NCI-H2171 treated with DMSO at 0.1 percent for 48 hours (cell line): ENCODE results near the gene COL19A1.

Experiments
- DNase-seq: peaks from one replicate; lab custom pipeline; 2025; lab: John Stamatoyannopoulos, UW

Gene COL19A1

DNA sequence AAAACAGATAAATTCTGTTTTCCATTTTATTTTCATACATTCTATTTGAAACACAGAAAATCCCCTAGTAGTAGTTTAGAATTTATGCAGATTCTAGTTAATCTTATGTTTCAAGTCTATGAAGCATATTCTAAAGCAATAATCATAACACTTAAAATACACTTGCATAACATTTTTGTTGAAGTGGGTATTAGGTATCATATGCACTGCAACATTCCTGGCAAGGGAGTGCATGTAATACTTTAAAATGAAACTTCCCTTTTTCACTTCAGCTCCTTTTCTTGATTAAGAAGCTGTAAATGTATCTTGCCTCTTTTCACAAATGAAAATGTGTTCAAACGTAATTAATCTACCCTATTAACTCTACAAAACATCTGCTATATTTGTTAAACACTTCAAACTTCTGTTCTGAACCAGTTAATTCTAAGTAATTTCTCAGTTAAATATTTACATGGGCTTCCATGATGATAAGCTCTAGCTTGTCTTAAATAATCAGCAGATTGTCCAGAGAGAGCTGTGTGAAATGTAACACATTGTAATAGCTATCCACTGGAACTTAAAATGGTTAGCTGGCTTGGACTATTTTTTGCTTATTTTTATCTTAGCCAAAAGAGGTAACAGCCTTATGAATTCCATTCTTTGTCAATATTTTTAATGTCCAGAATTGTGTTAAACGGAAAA is 192.8 kb downstream of the COL19A1 start:
- DNase-seq, result peak; percentile 72

DNA sequence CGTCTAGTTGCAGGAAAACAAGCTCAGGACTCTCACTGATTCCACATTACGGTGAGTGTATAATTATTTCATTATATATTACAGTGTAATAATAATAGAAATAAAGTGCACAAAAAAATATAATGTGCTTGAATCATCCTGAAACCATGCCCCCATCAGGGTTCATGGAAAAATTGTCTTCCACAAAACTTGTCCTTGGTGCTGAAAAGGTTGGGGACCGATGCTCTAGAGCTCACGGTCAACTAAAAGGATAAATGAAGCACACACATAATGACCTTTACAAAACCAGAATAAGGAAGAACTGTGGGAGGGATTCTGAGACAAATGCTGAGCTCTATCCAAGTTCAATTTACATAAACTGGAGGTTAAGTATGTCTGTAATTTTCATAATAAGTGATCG is 194.3 kb downstream of the COL19A1 start:
- no peak for DNase-seq

DNA sequence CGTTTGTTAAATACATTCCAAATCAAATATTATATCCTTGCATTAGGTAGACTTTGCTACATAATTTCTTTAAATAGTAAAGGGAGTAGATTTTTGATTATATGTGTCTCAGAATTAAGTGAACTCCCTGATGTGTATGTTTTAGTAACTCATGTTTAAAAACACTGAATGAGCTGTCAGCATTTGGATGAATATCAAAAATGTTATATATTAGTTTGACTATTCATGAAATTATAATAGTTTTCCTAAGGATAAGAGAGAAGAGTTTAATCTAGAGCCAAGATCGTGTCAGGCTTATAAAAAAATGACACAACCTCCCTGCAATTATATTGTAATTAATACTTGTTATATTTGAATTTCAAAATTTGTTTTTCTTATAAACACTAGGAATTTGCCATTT is 195.2 kb downstream of the COL19A1 start:
- no peak for DNase-seq

DNA sequence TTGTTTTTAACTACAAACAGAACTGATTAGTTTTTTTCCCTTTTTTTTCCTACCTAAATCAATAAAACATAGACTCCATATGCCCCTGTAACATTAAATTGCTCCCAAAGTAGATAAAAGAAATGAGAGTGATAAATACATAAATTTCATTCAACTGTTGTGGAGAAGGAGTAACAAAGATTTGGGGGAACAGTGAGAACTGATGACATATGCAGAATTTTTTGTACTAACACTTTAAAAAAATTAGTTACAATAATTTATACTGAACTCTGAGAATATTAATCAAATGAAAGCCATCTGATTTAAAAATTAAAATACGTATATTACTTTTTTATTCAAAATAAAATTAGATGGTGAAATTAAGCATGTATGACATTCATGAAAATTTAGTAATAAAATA is 195.7 kb downstream of the COL19A1 start:
- no peak for DNase-seq

DNA sequence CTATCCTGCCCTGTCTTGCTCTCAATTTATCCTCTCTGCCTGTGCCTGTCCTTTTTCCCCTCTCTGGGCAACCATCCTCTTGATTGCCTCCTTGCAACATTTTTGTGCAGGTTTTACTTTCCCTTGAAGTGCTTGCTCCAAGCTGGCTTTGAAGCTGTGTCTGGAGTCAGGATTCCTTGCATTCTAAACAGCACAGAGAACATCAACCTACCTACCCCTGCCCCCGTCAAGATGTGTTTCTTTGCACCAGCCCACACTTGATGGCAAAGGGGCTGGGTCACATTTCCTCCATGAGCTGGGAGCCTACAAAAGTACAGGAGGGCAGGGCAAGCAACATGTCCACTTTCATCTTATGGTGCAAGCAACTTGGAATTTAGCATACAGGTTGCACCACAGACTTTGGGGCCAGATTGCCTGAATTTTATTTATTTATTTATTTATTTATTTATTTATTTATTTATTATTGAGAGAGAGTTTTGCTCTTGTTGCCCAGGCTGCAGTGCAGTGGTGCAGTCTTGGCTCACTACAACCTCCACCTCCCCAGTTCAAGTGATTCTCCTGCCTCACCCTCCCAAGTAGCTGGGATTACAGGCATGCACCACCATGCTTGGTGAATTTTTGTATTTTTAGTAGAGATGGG is 206.3 kb downstream of the COL19A1 start:
- DNase-seq, result no peak

DNA sequence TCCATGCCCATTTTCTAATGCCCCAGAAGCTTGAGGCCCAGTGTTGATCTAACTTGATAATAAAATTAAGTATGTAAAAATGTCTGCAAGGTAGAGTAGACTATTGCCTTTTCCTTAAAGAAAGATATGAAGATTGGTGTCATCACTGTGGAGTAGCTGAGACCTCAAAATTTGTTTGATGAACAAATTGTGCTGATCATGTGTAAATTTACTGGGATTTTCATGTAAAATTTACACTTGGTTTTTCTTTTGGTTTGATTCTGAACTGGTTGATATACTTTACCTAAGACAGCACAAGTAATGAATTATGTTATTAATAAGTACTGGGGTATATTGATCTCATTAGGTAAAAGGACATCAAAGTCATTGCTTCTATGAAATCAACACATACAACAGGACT is 207.3 kb downstream of the COL19A1 start:
- no peak for DNase-seq

DNA sequence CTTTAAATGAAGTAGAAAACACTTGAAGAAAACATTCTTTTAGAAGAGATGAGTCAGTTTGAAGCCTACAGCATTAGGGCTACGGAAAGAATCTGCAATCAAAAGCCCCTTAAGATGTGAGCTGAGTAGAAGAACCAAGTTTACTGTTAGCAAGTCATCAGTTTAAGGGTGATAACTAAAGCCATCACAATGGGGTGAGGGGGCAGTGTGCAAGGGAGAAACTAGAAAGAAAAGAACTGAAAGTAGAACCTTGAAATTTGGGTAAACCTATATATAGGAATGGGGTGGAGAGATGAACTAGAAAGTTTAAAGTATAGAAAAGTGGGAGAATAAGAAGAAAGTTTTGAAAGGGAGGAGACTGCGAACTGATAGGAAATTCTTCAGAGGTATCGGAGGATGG is 212.9 kb downstream of the COL19A1 start:
- no peak for DNase-seq

DNA sequence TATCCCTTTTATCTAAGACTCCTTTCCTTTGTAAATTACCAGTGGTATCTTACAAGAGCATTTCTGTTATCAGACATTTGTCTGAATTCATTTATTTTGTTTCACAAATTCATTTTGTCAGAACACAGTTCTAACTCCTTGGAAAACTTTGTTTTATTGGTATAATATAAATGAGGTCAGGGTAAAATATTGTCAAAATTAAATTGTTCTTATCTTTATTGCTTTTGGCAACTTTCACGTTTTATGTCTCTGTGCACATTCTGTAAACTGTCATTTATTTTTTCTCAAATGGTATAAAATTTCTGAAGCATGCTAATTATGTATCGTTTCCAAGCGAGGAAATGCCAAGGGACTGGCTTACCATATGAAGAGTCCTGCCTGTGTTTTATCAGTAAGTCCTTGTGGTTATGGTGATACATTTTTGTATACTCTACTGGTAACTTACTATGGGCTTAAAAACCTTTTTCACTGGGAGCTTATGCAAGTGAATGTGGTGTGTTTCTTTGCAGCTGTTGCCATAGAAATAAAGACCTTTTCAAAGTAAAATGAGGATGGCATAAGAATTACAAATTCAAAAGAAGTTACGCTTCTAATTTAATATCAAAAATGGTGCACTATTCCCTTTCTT is 214.2 kb downstream of the COL19A1 start:
- no peak for DNase-seq

DNA sequence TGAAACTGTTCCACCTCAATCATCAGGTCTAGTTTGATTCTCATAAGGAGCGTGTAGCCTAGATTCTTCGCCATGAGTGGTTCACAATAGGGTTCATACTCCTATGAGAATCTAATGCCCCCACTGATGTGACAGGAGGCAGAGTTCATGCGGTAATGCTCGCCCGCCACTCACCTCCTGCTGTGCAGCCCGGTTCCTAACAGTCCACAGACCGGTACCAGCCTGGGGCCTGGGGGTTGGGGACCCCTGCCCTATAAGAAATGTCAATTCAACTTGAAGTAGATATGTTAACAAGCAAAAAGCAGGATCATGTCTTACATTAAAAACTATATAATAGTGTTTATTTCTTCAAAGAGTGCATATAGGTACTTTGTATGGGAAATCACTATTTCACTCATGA is 216.5 kb downstream of the COL19A1 start:
- DNase-seq, result no peak

DNA sequence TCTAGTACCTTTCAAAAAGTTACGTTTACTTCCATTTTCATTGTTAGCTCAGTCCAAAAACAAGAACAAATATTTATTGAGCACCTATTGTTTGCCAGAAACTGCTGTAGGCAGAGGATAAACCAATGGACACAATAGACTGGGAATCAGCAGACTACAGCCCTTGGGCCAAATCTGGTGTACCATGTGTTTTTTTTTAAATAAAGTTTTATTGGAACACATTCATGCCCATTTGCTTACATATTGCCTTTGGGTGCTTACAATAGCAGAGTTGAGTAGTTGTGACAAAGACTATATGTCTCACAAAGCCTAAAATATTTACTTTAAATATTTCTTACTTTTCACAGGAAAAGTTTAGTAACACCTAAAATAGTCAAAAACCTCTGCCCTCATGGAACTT is 220.4 kb downstream of the COL19A1 start:
- DNase-seq, result no peak

DNA sequence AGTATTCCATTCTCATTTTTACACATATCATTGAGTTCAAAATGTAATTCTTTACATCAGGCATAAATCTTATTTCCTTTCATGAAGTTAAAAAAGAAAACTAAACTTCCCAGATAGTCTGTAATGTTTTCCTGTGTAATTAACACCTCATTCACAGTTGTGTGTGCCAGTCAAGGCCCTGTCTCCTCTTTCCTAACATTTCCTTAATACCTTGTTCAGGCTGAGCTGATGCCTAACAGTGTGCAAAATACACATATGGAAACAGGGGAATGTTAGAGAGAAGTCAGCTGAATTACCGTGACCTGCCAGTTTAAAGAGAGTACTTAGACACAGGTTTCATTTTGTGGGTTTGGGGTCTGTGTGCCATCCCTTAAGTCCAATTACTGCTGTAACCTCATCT is 227.8 kb downstream of the COL19A1 start:
- DNase-seq, result no peak

DNA sequence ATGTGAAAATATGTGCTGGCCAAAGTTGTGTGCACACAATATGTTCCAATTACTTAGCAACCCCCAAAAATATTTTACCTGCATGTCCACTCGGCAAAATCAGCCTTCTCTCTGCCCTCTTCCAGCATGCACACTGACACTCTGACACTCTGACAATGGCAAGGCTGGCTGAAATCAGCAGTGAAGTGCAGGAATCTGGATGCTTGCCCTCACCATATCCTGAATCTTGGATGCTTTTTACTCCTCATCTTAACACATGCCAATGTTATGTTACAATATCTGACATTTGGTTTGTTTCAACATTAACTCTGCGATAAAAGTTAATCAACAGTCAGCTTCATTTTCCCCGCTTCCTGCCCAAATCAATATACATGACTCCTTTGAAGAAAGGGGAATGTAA is 233.4 kb downstream of the COL19A1 start:
- DNase-seq, result no peak

DNA sequence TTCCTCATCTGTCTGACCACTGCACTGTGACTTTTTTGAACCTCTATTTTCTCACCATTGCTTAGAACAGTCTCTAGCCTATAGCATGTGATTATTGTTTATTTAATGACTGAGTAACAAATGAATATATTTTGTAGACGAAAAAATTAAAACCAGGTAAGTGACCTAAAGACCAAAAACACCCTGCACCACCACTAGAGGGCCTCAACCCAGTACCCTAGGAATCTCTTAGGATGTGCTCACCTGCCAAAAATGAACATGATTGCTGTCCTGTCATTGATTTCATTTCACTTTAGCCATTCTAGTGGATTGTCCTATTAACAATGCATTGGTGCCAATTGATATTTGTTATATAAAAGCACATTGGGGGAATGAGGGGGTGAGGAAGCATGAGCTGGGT is 237.4 kb downstream of the COL19A1 start:
- no peak for DNase-seq

DNA sequence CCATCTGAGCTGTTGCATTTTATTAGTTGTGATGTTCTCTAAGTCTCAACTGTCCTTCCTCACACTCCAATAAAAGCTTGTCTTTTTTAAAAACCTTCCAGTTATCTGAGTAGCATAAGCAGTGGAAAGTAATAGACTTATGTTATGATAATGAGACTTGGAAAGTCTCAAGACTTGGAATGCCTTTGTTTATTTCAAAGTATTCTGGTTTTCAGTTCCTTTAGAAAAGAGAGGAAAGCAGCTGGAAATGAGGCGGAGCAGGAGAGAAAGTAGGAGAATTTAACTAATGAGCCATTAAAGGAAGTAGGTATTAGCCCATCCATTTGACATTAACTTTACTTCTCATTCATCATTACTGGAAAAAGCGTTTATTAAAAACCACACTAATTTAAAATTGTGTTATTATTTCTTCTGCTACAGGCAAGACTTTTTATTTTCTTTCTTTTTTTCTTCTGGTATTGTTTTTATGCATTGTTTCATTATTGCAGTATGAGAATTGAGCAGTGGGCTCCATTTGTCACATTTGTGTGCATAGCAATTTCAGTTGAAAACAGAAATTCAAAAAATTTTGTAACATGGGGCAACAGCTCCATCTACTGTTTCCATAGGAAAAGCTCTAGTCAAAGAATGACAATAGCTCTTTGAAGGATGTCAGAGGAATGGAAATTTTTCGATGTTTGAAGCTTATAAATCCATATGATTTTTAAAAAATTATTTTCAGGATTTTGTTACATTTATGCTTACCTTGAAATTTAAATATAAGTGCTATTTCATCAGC is 241.7 kb downstream of the COL19A1 start:
- peak; percentile 66 for DNase-seq

DNA sequence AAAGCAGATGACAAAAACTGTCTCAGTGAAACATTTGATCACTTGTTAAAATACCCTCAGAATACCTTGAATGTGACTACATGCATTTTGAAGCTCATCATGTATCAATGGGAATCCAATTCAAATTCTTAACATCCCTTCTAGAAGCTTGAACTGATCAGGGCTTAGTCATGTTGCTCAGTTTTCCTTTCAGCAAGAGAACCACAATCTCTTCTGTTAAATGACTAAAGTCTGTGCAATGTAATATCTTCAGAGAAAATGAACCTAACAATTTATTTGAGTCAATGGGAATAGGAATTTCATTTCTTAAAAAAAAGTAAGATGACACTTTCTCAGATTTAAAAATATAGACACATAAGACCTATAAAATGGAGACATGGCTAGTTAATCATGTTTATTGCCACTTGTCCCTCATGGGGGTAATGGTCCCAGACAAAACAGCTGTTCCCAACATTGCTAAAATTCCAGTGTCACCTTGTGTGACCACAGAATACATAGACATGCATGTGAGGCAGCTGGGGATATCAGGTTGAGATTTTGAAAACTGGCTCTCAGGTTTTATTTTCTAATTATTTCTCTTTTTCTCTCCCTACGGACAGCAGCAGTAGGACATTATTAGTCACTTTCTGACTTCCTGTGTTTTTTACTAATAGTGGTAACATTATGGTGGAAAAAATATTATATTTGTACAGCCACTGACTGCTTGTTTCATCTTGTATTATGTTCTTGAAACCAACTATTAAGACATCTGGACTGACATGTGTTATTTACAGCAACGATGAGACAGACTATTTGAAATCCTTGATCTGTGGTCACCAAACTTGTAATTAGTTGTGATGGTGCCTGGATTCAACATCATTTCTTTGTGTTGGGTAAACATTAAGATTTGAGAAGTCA is 244.0 kb downstream of the COL19A1 start:
- DNase-seq, result peak; percentile 43

DNA sequence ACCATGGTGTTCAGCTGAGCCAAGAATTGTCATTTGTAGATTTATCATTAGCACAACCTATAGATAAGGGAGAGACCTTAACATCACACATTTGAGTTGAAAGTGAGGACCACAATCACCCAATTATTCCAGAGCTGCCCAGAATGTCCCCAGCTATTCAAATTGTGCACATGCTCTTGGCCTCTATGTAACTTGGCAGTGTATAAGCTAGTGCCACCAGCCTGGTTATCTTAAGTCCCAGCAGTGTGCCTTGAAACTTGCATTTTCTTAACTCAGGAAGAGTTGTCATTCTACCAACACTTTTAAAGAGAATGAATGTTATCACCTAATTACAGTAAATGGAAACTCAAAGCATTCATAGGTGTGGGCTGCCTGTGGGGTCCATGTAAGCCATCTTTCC is 245.4 kb downstream of the COL19A1 start:
- DNase-seq, result no peak

DNA sequence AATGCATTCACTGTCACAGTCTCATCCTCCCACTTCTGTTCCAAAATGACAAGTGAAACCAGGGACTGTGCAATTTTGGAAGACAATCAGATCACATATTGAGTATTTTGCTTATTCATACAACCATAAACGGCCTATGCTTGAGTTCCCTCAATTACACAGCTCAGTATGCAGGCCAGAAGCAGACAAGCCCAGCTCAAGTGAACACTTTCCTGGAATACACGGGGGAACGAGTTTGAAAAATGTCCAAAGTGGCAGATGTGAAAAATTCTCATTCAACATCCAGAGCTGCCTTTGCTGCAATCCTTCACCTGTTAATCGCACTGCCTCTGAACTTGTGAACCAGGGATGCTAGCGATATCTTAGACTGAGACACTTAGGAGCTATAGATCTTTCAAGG is 246.4 kb downstream of the COL19A1 start:
- peak; percentile 84 for DNase-seq

DNA sequence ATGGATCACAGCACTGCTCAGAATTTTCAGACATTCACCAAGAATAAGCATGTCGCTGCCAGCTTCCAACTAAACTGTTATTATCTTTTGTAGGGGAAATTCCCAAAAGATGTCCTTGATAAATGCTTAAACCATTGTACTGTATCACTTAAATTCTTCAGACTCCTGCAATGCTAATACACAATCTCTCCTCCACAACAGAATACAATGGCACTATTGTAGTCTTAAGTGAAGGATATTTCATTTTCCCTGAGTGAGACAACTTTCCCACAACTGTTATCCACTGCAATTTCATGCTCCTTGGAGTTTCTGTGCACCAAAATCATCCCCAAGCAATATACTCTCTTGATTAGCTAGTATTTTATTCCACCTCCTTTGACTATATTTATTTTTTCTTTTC is 246.8 kb downstream of the COL19A1 start:
- DNase-seq, result no peak

DNA sequence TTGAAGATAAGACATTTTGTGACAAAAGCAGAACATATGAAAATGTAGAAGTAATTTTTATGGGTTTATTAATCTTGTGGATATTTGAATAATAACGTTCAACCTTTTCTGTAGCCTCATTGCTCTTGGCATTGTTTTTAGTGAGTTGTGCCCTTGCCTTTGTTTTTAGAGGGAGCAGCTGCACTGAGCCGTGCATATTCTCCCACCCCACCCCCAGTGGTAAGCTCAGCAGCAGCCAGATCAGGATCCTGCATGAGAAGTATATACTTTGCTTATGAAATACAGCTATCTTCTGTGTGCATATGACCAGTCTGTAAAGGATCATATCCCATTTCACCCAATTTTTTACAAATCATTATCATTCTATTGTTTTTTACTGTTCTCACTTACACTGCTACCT is 252.3 kb downstream of the COL19A1 start:
- DNase-seq, result no peak

DNA sequence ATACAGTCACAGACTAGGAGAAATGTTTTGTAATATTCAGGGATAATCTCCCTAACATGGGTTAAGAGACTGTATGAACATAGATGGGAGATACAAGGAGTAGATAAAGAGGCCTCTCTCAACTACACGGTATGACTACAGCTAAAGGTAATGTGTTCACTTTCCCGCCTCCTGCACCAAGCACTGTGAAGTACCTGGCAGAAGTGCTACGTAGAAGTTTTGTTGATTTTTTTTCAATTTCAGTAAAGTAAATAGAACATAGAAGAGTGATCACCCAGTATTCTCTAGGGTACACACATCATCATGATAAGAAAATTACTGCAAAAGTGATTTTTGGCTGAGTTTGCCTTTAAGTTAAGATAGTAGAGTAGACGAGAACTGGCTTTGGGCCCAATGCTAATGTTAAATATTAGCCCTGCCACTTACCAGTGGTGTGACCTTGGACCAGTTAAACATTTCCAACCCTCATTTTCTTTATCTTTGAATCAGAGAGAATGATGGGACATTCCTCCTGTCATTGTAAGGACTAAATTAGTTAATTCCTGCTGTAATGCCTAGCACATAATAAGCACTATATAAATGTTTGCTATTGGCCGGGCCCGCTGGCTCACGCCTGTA is 253.0 kb downstream of the COL19A1 start:
- DNase-seq, result no peak

DNA sequence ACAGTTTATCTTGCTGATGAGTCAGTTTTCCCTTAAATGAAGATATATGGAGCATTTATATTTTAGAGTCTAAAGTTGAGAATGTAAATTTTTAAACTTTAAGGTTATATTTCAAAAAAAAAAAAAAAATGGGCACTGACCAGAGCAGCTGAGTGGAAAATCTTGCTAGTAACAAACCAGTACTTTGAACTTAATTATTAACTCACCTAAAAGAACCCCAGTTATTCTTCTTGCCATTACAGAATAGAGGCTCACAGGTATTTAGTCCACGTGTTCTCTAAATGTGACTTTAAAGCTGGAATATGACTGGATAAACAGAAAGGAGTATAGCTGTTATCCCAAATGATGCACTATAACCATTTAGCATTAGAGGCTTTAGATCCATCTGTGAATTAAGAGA is 258.1 kb downstream of the COL19A1 start:
- no peak for DNase-seq
